OCI-LY7 (cell line): Measurements from ENCODE around the gene ADAM12. TPM values are rescaled to one million over a fixed set of nuclear protein-coding genes. Genes with fewer than 3 reads are reported as not detected.

ENCODE experiments used
- BruUV-seq: library from RNA; stranded (reverse); fragments of 400-500 nt; replicated peaks from 2 replicates; lab custom pipeline; 2021; lab: Mats Ljungman, UMichigan
- CTCF ChIA-PET: fragments of 300-600 bp; sonication (Branson Sonifier 250); formaldehyde crosslinking; loops from one replicate; lab custom pipeline; 2022; ENCODE audit warnings: antibody characterized with exemption; ENCODE audit not compliant: unreplicated experiment; lab: Charles Lee
- POLR2A ChIA-PET: fragments of 300-600 bp; sonication (Branson Sonifier 250); formaldehyde crosslinking; loops from one replicate; lab custom pipeline; 2022; ENCODE audit warnings: antibody characterized with exemption; lab: Charles Lee
- DNase-seq: peaks from one replicate; pipeline ENCODE4 v3.0.0-alpha.2; 2015; ENCODE audit warnings: low spot score
- H2AFZ ChIP-seq: fragments of 200-600 bp; sonication (generic), shearing (Covaris generic); 2 replicates; pipeline ENCODE4 v1.6.1; 2014; ENCODE audit warnings: mild to moderate bottlenecking, antibody characterized with exemption, low read length, moderate library complexity
- H3K27ac ChIP-seq: fragments of 200-600 bp; sonication (generic); 2 replicates; pipeline ENCODE4 v1.5.1; 2014; ENCODE audit warnings: mixed run types, low read depth, mild to moderate bottlenecking, moderate library complexity, low read length, inconsistent platforms; ENCODE audit not compliant: poor library complexity, severe bottlenecking
- H3K36me3 ChIP-seq: fragments of 200-600 bp; sonication (generic); 2 replicates; pipeline ENCODE4 v1.6.1; 2014; ENCODE audit warnings: mild to moderate bottlenecking, antibody characterized with exemption, low read length, moderate library complexity, mixed read lengths; ENCODE audit not compliant: insufficient read depth
- H3K4me1 ChIP-seq: fragments of 200-600 bp; sonication (generic); 2 replicates; pipeline ENCODE4 v1.5.1; 2014; ENCODE audit warnings: mild to moderate bottlenecking, low read length; ENCODE audit not compliant: insufficient read depth, poor library complexity, severe bottlenecking
- H3K4me2 ChIP-seq: fragments of 200-600 bp; sonication (generic); 2 replicates; pipeline ENCODE4 v1.6.1; 2014; ENCODE audit warnings: mild to moderate bottlenecking, low read length
- H3K4me3 ChIP-seq: fragments of 200-600 bp; sonication (generic); 2 replicates; pipeline ENCODE4 v1.5.1; 2014; ENCODE audit warnings: mild to moderate bottlenecking, low read depth, low read length; ENCODE audit not compliant: poor library complexity, severe bottlenecking
- H3K79me2 ChIP-seq: fragments of 200-600 bp; sonication (generic); 2 replicates; pipeline ENCODE4 v1.6.1; 2016; ENCODE audit warnings: low read depth, mild to moderate bottlenecking, low read length, moderate library complexity, mixed read lengths; ENCODE audit not compliant: insufficient read depth
- H3K9me2 ChIP-seq: fragments of 200-600 bp; sonication (generic); 2 replicates; pipeline ENCODE4 v1.6.1; 2016; ENCODE audit warnings: mild to moderate bottlenecking, low read length, mixed read lengths; ENCODE audit not compliant: insufficient read depth
- H3K9me3 ChIP-seq: fragments of 200-600 bp; sonication (generic); 2 replicates; pipeline ENCODE4 v1.6.1; 2014; ENCODE audit warnings: mild to moderate bottlenecking, mixed run types, low read length, mixed read lengths
- H4K20me1 ChIP-seq: fragments of 200-600 bp; sonication (generic); 2 replicates; pipeline ENCODE4 v1.6.1; 2014; ENCODE audit warnings: mild to moderate bottlenecking, antibody characterized with exemption, low read length, moderate library complexity, mixed read lengths; ENCODE audit not compliant: insufficient read depth
- EZH2phosphoT487 ChIP-seq: fragments of 200-600 bp; sonication (generic); IDR thresholded peaks from 2 replicates; pipeline ENCODE4 v1.6.1; 2018; ENCODE audit warnings: low read depth, borderline replicate concordance, mild to moderate bottlenecking, mixed run types, antibody characterized with exemption, low read length, moderate library complexity, mixed read lengths
- intact Hi-C: fragments of 100-400 bp; cut with micrococcal nuclease; formaldehyde crosslinking; loops from one replicate; pipeline ENCODE4 v1.10.0; 2022; ENCODE audit not compliant: unreplicated experiment
- total RNA-seq, 2 experiments: library from RNA; depleted of rRNA in 1 of 2; stranded (reverse); fragments of >200 nt in 1 of 2; shearing (Covaris generic) in 1 of 2; gene quantifications; 2 replicates each; pipeline ENCODE4 v1.2.3, GENCODE V29; 2014 to 2022
- TF ChIP-seq, protein P1 (sequence below): fragments of 200-600 bp; sonication (generic); conservative IDR thresholded peaks from 2 replicates; pipeline ENCODE4 v1.5.1; 2014; ENCODE audit warnings: mild to moderate bottlenecking, antibody characterized with exemption, low read length, moderate library complexity, mixed read lengths

The ADAM12 gene
- total RNA-seq, 2 experiments from 2014 or later: 0.06 TPM; not detected in 1

DNA sequence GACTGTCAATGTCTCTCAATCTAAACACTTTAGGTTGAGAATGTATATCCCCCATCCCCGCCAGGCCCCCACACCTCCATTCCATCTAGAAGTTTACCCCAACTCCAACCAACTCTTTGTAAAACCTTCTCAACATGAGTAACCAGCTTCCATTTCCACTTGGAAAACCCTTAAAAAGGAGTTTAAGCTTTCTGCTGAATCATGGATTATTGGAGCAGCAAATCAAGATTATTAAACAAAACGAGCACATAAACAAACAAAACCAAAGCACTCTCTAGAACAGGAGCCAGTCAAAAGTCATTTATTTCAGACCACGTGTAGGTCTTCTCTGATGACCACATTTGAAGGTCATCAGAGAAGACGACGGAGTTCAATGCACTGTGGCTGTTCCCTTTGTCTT, 278.4 kb downstream of the ADAM12 start:
- Histone ChIP-seq H3K27ac (no peak overlapping the region), H2AFZ (no peak overlapping the region), H3K9me3 (no peaks in the 10 kb centered on the region), H3K4me3 (no peak overlapping the region), H3K4me2 (no peak overlapping the region), H3K4me1 (no peaks in the 10 kb centered on the region), H4K20me1 (no peaks in the 10 kb centered on the region), H3K79me2 (no peaks in the 10 kb centered on the region), H3K9me2 (no peaks in the 10 kb centered on the region), H3K36me3 (no peaks in the 10 kb centered on the region)
- DNase-seq: no peak
- intact Hi-C loops: no loop called here
- POLR2A ChIA-PET: interaction anchor here (0.6 kb wide), 1 partner anchor 397 kb away, joined by 3 read pairs; no protein-coding TSS in a partner anchor
- CTCF ChIA-PET: interaction anchor here (0.7 kb wide), 1 partner anchor 127 kb away, joined by 4 read pairs; no protein-coding TSS in a partner anchor
- no TSS peak for BruUV-seq
- TF ChIP-seq EZH2phosphoT487: no peak
- TF ChIP-seq, protein P1, sequence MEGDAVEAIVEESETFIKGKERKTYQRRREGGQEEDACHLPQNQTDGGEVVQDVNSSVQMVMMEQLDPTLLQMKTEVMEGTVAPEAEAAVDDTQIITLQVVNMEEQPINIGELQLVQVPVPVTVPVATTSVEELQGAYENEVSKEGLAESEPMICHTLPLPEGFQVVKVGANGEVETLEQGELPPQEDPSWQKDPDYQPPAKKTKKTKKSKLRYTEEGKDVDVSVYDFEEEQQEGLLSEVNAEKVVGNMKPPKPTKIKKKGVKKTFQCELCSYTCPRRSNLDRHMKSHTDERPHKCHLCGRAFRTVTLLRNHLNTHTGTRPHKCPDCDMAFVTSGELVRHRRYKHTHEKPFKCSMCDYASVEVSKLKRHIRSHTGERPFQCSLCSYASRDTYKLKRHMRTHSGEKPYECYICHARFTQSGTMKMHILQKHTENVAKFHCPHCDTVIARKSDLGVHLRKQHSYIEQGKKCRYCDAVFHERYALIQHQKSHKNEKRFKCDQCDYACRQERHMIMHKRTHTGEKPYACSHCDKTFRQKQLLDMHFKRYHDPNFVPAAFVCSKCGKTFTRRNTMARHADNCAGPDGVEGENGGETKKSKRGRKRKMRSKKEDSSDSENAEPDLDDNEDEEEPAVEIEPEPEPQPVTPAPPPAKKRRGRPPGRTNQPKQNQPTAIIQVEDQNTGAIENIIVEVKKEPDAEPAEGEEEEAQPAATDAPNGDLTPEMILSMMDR: no peak

DNA sequence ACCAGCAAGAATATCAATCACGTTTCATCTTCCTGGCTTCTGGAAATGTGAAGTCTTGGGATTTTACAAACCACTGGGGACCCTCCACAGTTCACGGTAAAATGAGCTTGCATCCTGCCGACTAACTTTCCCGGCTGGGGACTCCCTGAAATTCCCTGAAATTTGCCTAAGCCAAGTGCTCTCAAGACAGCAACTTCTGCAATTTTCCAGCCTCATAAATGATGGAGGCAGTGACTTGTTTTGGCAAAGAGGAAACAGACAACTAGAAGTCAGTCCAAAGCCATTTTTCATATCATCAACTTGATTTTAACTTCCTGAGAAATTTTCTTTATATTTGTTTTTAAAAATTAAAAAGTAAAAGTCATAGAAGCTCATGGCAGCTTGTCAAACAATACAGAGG, 279.6 kb downstream of the ADAM12 start:
- ChIA-PET CTCF (no interaction called here), POLR2A (no interaction called here)
- Histone ChIP-seq H3K9me2 (no peaks in the 10 kb centered on the region), H4K20me1 (no peaks in the 10 kb centered on the region), H3K4me3 (no peak overlapping the region), H3K36me3 (no peaks in the 10 kb centered on the region), H3K4me2 (no peak overlapping the region), H3K27ac (no peak overlapping the region), H2AFZ (no peak overlapping the region), H3K79me2 (no peaks in the 10 kb centered on the region), H3K9me3 (no peaks in the 10 kb centered on the region), H3K4me1 (no peaks in the 10 kb centered on the region)
- no peak for DNase-seq
- TF ChIP-seq, protein P1: no peak
- no peak for TF ChIP-seq EZH2phosphoT487
- BruUV-seq: no TSS peak
- intact Hi-C loops: no loop called here

DNA sequence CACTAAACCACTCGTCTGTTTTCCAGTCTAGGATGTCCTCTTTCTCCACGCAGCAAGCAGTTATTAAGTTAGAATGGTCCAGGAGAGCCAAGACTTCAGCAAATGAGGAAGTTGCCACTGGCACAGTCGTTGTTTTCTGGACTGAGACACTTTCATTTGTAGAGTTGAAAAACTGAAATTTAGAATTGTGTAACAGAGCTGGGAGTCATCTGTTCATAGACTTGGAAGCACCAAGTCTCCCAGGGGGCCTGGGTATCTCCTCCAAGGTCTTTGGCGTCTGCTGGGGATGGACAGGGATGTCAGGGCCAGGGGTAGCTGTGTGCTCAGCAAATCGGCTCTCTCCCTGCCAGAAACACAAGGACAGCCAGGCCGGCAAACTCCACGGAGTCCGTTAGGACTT, 283.5 kb downstream of the ADAM12 start:
- intact Hi-C loops: no loop called here
- DNase-seq: no peak
- H3K4me2 ChIP-seq: no peak overlapping the region
- POLR2A ChIA-PET: no interaction called here
- CTCF ChIA-PET: no interaction called here
- H2AFZ ChIP-seq: no peak overlapping the region
- H4K20me1 ChIP-seq: no peaks in the 10 kb centered on the region
- no TSS peak for BruUV-seq
- H3K79me2 ChIP-seq: no peaks in the 10 kb centered on the region
- no peak overlapping the region for H3K4me3 ChIP-seq
- no peaks in the 10 kb centered on the region for H3K4me1 ChIP-seq
- H3K36me3 ChIP-seq: no peaks in the 10 kb centered on the region
- H3K9me3 ChIP-seq: no peaks in the 10 kb centered on the region
- no peak overlapping the region for H3K27ac ChIP-seq
- no peaks in the 10 kb centered on the region for H3K9me2 ChIP-seq
- no peak for TF ChIP-seq EZH2phosphoT487
- TF ChIP-seq, protein P1: no peak
